LNCAP (cell line): ENCODE results near the gene PMS1.

ENCODE experiments used
- CTCF ChIP-seq: fragments of 450-650 bp; IDR thresholded peaks from 2 replicates; pipeline ENCODE4 v1.5.1; 2017; ENCODE audit warnings: mild to moderate bottlenecking

Gene PMS1

GRCh38 chr2:189836644-189837043 lies 52.4 kb downstream of the PMS1 start:
- no peak for TF ChIP-seq CTCF

- no peak for TF ChIP-seq CTCF
Measured at GRCh38 chr2:189837326-189837725, 53.1 kb downstream of the PMS1 start.

- no peak for TF ChIP-seq CTCF
Measured at GRCh38 chr2:189841019-189841418, 56.8 kb downstream of the PMS1 start.

- no peak for TF ChIP-seq CTCF
Measured at GRCh38 chr2:189848276-189848675, 64.0 kb downstream of the PMS1 start.

GRCh38 chr2:189849550-189849949 lies 65.3 kb downstream of the PMS1 start:
- no peak for TF ChIP-seq CTCF

GRCh38 chr2:189851174-189851826 lies 67.0 kb downstream of the PMS1 start:
- TF ChIP-seq CTCF = no peak

GRCh38 chr2:189854187-189854586 lies 69.9 kb downstream of the PMS1 start:
- TF ChIP-seq CTCF = no peak

- TF ChIP-seq CTCF = no peak
Measured at GRCh38 chr2:189854940-189855339, 70.7 kb downstream of the PMS1 start.
